GM12873 (cell line): ENCODE data around the gene TBC1D22A.

Source experiments
- CTCF ChIP-seq: IDR thresholded peaks from 2 replicates; pipeline ENCODE4 v1.5.1; 2012; ENCODE audit warnings: low read depth, mild to moderate bottlenecking, moderate library complexity, low read length, control low read depth; ENCODE audit not compliant: insufficient read depth; ENCODE audit errors: missing control alignments

The TBC1D22A gene

GRCh38 chr22:46934172-46934745 lies 171.8 kb downstream of the TBC1D22A start:
- TF ChIP-seq CTCF = no peak

DNA sequence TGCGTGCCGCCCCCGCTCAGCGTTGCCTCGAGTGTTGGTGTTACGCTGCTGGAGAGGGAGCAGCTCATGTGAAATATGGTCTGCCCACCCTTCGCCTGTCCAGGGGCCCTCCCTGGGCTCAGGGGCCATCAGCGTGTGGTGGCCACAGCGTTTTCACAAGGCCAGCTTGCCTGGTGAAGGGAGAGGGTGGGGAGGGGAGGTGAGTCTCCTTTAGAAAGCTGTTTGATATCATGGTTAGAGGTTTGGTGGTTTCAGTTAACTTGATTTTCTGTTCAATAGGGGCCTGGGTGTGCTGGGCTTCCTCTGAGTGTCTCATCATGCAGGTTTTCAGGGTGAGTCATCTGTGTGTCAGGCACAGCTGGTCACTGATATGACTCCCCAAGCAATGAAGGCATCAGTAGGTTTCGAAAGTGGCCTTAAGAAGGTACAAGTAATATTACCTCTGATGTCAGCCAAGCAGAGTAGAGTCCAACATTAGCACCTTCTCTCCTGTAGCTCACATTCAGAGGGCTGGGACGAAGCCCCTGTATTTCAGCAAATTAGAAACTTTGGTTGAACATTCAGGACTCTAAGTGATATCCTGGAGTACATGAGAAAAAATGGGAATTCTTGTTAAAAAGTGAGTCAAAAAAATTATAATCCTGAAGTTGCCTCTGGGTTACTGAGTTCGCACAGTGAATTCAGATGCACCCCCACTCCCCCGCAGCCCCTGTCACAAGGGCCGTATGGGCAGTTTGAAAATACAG lies 172.5 kb downstream of the TBC1D22A start:
- TF ChIP-seq CTCF = no peak

GRCh38 chr22:46935506-46936377 lies 173.3 kb downstream of the TBC1D22A start:
- TF ChIP-seq CTCF = no peak

GRCh38 chr22:46936378-46936903 lies 174.0 kb downstream of the TBC1D22A start:
- no peak for TF ChIP-seq CTCF

DNA sequence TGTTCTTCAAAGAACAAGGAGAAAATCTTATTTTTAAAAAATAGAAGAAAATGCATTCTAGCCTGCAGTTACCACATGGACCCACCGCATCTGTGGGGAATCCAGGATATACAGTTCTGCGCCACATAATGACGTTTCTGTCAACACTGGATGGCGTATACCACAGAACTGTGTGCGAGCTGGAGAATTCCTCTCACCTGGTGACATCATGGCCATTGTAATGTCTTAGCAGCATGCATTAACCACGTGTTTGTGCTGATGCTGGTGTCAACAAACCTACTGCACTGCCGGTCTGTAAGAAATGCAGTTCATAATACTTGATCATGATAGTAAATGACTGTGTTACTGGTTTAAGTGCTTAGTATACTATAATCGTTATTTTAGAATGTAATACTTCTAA lies 174.7 kb downstream of the TBC1D22A start:
- no peak for TF ChIP-seq CTCF

DNA sequence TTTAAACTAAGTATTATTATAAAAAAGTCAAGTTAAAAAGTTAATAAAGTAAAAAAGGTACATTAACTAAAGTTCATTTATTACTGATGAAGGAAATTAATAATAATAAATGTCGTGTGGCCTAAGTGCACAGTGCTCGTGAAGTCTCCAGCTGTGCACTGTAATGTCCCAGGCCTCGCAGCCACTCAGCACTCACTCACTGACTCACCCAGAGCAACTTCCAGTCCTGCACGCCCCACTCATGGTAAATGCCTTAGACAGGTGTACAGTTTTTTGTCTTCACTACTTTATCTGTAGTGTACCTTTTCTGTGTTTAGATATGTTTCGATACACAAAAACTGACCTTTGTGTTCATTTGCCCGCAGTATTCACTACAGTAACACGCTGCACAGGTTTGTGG lies 175.5 kb downstream of the TBC1D22A start:
- no peak for TF ChIP-seq CTCF

- TF ChIP-seq CTCF = no peak
Observed at GRCh38 chr22:46941968-46942798, 179.7 kb downstream of the TBC1D22A start.
